Stimulated activated memory B cell treated with anti-CD40 and anti-IgM and Interleukin-4, amounts not matched to agents 10 μg/mL and 1 μg/mL and 100 μg/mL, for 72 hours (primary cell): ENCODE measurements around the gene MYL11.
"Not testable (repeated sequence)": the region's sequence is repeated elsewhere in the genome, so short reads cannot be mapped to it uniquely, and the experiment has no call there.

Source experiments
- ATAC-seq: fragments of 150-1000 bp; cut with Tn5 transposase; 2 replicates; pipeline ENCODE4 v1.10.0; 2021
- H3K27ac Mint-ChIP-seq: one replicate; pipeline ENCODE4 v1.8.0; 2022; ENCODE audit warnings: mild to moderate bottlenecking, mixed read lengths
- H3K27me3 Mint-ChIP-seq: one replicate; pipeline ENCODE4 v1.8.0; 2022; ENCODE audit warnings: mixed read lengths
- H3K36me3 Mint-ChIP-seq: one replicate; pipeline ENCODE4 v1.8.0; 2022; ENCODE audit warnings: mixed read lengths
- H3K4me1 Mint-ChIP-seq: one replicate; pipeline ENCODE4 v1.8.0; 2022; ENCODE audit warnings: mixed read lengths
- H3K4me3 Mint-ChIP-seq: one replicate; pipeline ENCODE4 v1.8.0; 2022; ENCODE audit warnings: mild to moderate bottlenecking, moderate library complexity, mixed read lengths
- H3K9me3 Mint-ChIP-seq: one replicate; pipeline ENCODE4 v1.8.0; 2022; ENCODE audit warnings: mixed read lengths

The MYL11 gene

DNA sequence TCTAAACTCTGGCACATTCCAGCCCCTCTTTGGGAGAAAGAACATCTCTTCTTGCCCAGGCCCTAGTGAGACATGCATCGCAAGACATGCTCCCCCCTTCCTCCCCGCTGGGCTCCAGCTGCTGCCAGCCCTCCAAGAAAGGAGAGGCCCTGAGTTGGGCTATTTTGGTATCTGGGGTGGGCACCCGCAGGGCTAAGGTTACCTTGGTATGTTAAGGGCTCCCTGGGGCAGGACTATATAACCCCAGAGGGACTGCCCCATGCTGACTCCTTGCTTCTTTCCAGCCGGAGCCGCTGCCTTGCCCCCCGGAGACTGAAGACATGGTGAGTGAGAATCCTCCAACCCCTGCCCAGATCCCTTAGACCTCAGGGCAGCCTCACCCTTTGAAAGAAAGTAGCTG is at the start of gene MYL11:
Gene MYL11, plus strand, starts transcription at position 265 of the 400 bp plus-strand sequence. Its CDS starts 56 bp downstream, at position 321.
- peaks cover 12% of the 10 kb centered on the region for H3K36me3 Mint-ChIP-seq
- H3K4me1 Mint-ChIP-seq = peaks cover 39% of the 10 kb centered on the region

GRCh38 chr16:30334473-30334989 is 40.1 kb upstream of the MYL11 start:
- not testable (repeated sequence) for H3K27me3 Mint-ChIP-seq
- peak overlapping the region; percentile 93 for H3K4me3 Mint-ChIP-seq

More for the DNA sequence above, at the start of gene MYL11:
- Mint-ChIP-seq H3K27me3 (no peaks in the 10 kb centered on the region), H3K27ac (no peak within 1 kb of the TSS), H3K9me3 (no peaks in the 10 kb centered on the region), H3K4me3 (no peak within 1 kb of the TSS)
- no peak for ATAC-seq

DNA sequence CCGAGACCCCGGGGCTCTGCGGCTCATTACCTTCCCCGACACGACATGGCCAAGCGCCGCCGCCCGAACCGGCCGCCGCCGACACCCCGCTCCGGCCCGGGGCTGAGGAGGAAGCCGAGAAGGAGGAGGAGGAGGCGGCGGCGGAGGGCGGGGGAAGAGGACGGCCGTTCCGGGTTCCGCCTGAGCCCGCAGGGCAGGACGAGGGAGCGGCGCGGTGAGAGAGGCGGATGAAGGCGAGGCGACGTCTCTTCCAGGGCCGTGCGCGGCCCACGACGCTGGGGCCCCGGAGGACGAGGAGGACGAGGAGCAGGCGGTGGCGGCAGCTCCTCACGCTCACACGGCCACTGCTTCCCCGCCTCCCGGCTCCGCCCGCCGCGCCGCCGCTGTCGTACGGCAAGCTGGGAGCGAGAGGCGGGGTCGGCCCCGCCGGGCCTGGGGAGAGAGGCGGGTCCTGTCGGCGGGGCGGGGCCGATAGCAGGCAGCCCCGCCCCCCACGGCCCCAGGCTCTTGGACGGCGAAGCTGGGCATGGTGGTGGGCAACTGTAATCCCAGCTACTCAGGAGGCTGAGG is 39.5 kb upstream of the MYL11 start:
- Mint-ChIP-seq H3K4me1 (peaks cover 37% of the 10 kb centered on the region), H3K4me3 (peak overlapping the region; percentile 93), H3K27ac (peak overlapping the region; percentile 80)
- not testable (repeated sequence) for H3K9me3 Mint-ChIP-seq, H3K27me3 Mint-ChIP-seq, H3K36me3 Mint-ChIP-seq
- ATAC-seq = peak; percentile 91

More at GRCh38 chr16:30334473-30334989, 40.1 kb upstream of the MYL11 start:
- H3K9me3 Mint-ChIP-seq, H3K36me3 Mint-ChIP-seq: not testable (repeated sequence)
- ATAC-seq = peak; percentile 96
- Mint-ChIP-seq H3K4me1 (peaks cover 43% of the 10 kb centered on the region), H3K27ac (peak overlapping the region; percentile 80)

- H3K27me3 Mint-ChIP-seq = no peaks in the 10 kb centered on the region
- H3K4me1 Mint-ChIP-seq = peaks cover 37% of the 10 kb centered on the region
- peak overlapping the region; percentile 80 for H3K27ac Mint-ChIP-seq
- peak overlapping the region; percentile 93 for H3K4me3 Mint-ChIP-seq
- H3K9me3 Mint-ChIP-seq = no peaks in the 10 kb centered on the region
- peak; percentile 28 for ATAC-seq
- no peaks in the 10 kb centered on the region for H3K36me3 Mint-ChIP-seq
These were observed 38.8 kb upstream of the MYL11 start for GRCh38 chr16:30335598-30336474.

GRCh38 chr16:30337964-30338357 is 36.6 kb upstream of the MYL11 start:
- not testable (repeated sequence) for ATAC-seq, H3K9me3 Mint-ChIP-seq, H3K4me3 Mint-ChIP-seq, H3K27me3 Mint-ChIP-seq, H3K36me3 Mint-ChIP-seq
- Mint-ChIP-seq H3K27ac (peak overlapping the region; percentile 13), H3K4me1 (peaks cover 29% of the 10 kb centered on the region)

GRCh38 chr16:30338715-30339114 is 35.9 kb upstream of the MYL11 start:
- not testable (repeated sequence) for H3K4me3 Mint-ChIP-seq, H3K27ac Mint-ChIP-seq, ATAC-seq, H3K27me3 Mint-ChIP-seq, H3K36me3 Mint-ChIP-seq, H3K9me3 Mint-ChIP-seq
- H3K4me1 Mint-ChIP-seq = peaks cover 29% of the 10 kb centered on the region

DNA sequence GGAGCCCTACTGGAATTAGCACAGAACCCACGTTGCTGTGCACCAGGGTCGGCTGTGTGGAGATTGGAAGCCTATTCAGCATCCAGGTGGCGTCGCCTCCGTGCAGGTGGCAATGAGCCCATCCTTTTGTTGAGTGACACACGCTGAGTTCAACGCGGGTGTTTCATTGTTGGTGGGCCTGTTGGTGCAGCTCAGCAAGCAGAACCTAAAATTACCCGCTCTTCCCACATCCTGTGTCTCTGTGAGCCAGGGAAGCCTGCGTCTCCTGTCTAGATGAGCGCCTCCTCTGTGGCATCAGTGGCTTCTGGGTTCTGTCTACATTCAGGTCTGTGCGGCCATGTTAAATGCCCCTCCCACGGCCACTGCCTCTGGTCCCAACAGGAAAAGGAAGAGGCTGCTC is 34.0 kb upstream of the MYL11 start:
- no peaks in the 10 kb centered on the region for H3K27me3 Mint-ChIP-seq
- H3K9me3 Mint-ChIP-seq = no peaks in the 10 kb centered on the region
- no peak for ATAC-seq
- no peak overlapping the region for H3K27ac Mint-ChIP-seq
- no peak overlapping the region for H3K4me3 Mint-ChIP-seq
- H3K36me3 Mint-ChIP-seq = no peaks in the 10 kb centered on the region
- peaks cover 25% of the 10 kb centered on the region for H3K4me1 Mint-ChIP-seq

- peaks cover 15% of the 10 kb centered on the region for H3K4me1 Mint-ChIP-seq
- H3K27ac Mint-ChIP-seq, ATAC-seq, H3K4me3 Mint-ChIP-seq, H3K27me3 Mint-ChIP-seq, H3K36me3 Mint-ChIP-seq, H3K9me3 Mint-ChIP-seq: not testable (repeated sequence)
These were observed 32.6 kb upstream of the MYL11 start for GRCh38 chr16:30341971-30342370.

- Mint-ChIP-seq H3K27ac (no peak overlapping the region), H3K9me3 (no peaks in the 10 kb centered on the region), H3K4me3 (no peak overlapping the region), H3K27me3 (no peaks in the 10 kb centered on the region), H3K4me1 (peaks cover 5% of the 10 kb centered on the region), H3K36me3 (no peaks in the 10 kb centered on the region)
- ATAC-seq = no peak
These were observed 31.7 kb upstream of the MYL11 start for GRCh38 chr16:30342751-30343490.

DNA sequence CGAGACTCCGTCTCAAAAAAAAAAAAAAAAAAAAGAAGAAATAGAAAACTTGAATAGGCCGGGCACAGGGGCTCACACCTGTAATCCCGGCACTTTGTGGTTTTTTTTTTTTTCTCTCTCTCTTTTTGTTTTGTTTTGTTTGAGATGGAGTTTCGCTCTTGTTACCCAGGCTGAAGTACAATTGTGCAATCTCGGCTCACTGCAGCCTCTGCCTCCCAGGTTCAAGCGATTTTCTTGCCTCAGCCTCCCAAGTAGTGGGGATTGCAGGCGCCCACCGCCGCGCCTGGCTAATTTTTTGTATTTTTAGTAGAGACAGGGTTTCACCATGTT is 31.1 kb upstream of the MYL11 start:
- not testable (repeated sequence) for H3K27ac Mint-ChIP-seq, H3K36me3 Mint-ChIP-seq, H3K27me3 Mint-ChIP-seq, ATAC-seq, H3K4me1 Mint-ChIP-seq, H3K9me3 Mint-ChIP-seq, H3K4me3 Mint-ChIP-seq

DNA sequence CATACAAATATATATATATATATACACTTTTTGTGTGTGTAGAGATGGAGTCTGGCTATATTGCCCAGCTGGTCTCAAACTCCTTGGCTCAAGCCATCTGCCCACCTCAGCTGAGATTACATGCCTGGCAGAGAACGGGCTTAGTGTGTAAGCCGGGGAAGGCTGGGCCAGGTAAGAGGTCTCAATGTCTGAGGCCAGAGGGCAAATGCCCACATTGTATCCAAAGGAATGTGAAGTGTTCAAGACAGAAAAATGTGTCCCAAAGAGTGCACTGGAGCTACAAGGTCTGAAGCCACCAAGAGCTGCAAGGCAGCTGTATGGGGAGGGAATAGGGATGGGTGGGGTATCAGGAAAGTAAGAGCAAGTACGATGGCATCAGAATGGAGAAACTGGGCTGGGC is 28.3 kb upstream of the MYL11 start:
- no peak for ATAC-seq
- H3K27me3 Mint-ChIP-seq = no peaks in the 10 kb centered on the region
- H3K4me1 Mint-ChIP-seq = peaks cover 26% of the 10 kb centered on the region
- no peak overlapping the region for H3K4me3 Mint-ChIP-seq
- H3K9me3 Mint-ChIP-seq = no peaks in the 10 kb centered on the region
- peaks cover 20% of the 10 kb centered on the region for H3K36me3 Mint-ChIP-seq
- H3K27ac Mint-ChIP-seq = no peak overlapping the region

DNA sequence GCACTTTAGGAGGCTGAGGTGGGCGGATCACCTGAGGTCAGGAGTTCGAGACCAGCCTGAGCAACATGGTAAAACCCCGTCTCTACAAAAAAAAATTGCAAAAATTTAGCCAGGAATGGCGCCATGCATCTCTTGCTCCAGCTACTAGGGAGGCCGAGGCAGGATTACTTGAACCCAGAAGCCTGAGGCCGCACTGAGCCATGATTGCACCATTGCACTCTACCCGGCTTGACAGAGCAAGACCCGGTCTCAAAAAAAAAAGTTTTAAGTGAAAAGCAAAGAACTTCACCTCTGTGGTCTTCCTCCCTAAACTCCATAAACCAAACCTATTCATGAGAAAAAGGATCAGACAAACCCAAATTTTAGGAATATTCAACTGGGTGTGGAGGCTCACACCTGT is 26.5 kb upstream of the MYL11 start:
- peaks cover 38% of the 10 kb centered on the region for H3K36me3 Mint-ChIP-seq
- no peak overlapping the region for H3K27ac Mint-ChIP-seq
- no peaks in the 10 kb centered on the region for H3K9me3 Mint-ChIP-seq
- no peak for ATAC-seq
- no peak overlapping the region for H3K4me3 Mint-ChIP-seq
- H3K4me1 Mint-ChIP-seq = peaks cover 41% of the 10 kb centered on the region
- no peaks in the 10 kb centered on the region for H3K27me3 Mint-ChIP-seq

DNA sequence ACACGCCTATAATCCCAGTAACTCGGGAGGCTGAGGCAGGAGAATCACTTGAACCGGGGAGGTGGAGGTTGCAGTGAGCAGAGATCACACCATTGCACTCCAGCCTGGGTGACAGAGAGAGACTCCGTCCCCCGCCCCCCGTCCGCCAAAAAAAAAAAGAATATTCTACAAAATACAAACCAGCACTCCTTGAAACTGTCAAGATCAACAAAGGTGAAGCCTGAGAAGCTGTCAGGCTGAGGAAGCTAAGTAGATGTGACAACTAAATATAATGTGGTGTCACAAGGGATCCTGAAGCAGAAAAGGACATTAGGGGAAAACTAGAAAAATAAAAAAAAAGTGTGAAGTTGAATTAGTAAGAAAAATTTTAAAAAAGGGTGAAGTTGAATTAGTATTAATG is 25.7 kb upstream of the MYL11 start:
- Mint-ChIP-seq H3K9me3 (no peaks in the 10 kb centered on the region), H3K27ac (peak overlapping the region; percentile 82), H3K4me3 (no peak overlapping the region), H3K36me3 (peaks cover 46% of the 10 kb centered on the region), H3K4me1 (peaks cover 49% of the 10 kb centered on the region), H3K27me3 (no peaks in the 10 kb centered on the region)
- ATAC-seq = no peak

DNA sequence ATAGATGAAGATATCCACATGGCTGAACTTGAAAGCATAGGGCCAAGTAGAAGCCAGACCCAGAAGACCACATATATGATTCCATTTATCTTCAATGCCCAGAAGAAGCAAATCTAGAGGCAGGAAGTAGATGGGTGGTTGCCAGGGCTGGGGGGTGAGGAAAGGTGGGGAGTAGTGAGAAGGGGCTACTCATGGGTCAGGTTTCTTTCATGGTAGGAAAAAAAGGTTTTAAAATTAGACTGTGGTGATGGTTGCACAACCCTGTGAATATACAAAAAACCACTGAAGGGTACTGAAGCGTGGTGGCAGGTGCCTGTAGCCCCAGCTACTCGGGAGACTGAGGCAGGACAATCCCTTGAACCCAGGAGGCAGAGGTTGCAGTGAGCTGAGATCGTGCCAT is 24.9 kb upstream of the MYL11 start:
- Mint-ChIP-seq H3K4me3 (peak overlapping the region; percentile 32), H3K27ac (peak overlapping the region; percentile 82), H3K27me3 (no peaks in the 10 kb centered on the region), H3K36me3 (peaks cover 54% of the 10 kb centered on the region), H3K4me1 (peaks cover 57% of the 10 kb centered on the region), H3K9me3 (no peaks in the 10 kb centered on the region)
- peak; percentile 55 for ATAC-seq

- H3K36me3 Mint-ChIP-seq = peaks cover 54% of the 10 kb centered on the region
- no peaks in the 10 kb centered on the region for H3K9me3 Mint-ChIP-seq
- H3K27me3 Mint-ChIP-seq = no peaks in the 10 kb centered on the region
- peak overlapping the region; percentile 18 for H3K4me3 Mint-ChIP-seq
- ATAC-seq = peak; percentile 81
- peaks cover 60% of the 10 kb centered on the region for H3K4me1 Mint-ChIP-seq
- peak overlapping the region; percentile 82 for H3K27ac Mint-ChIP-seq
These were observed 24.3 kb upstream of the MYL11 start for GRCh38 chr16:30350134-30350871.
